ENCODE results near the gene CROCC. TPM values are rescaled to one million over a fixed set of nuclear protein-coding genes. Genes with fewer than 3 reads are reported as not detected.

The CROCC gene
- total and polyA plus RNA-seq, 9 of the 15 experiments (the other 6 are each of a cell fraction or from before 2014, with no cell fraction given), result 0.17 to 15.4 (median 7.6) TPM

DNA sequence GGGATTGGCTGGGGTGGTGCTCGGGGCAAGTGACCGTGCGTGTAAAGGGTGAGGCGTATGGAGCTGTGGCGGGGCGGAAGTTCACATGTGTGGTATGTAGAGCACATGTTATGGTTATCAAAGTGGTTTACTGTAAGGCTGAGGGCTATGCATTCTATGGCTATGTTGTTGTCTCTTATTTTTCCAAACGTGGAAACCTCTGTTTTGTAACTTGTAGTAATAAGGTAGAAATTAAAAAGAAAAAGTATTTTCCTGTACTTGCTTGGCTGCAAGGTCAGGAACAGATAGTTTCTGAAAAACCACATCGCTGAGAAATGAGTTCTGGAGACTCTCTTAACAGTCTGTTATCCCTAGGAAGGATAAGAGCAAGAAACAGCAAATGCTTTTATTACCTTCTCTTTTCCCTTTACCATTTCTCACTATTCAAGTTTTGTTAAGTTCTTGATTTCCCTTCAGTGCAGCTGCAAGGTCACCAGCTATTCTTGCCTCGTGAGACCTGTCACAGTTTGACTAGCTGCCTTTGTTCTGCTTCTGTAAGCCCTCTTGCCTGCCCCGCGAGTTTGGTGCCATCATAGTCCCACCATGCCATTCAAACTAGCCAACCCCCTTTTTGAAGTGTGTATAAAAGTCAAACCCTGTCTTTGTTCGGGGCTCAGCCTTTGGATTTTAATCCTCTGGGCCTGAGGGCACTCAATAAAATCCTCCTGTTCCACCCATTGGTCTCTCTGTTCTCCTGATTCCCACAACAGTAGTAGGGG, 16.4 kb upstream of the CROCC start (continued):
- TF ChIP-seq, protein P1, sequence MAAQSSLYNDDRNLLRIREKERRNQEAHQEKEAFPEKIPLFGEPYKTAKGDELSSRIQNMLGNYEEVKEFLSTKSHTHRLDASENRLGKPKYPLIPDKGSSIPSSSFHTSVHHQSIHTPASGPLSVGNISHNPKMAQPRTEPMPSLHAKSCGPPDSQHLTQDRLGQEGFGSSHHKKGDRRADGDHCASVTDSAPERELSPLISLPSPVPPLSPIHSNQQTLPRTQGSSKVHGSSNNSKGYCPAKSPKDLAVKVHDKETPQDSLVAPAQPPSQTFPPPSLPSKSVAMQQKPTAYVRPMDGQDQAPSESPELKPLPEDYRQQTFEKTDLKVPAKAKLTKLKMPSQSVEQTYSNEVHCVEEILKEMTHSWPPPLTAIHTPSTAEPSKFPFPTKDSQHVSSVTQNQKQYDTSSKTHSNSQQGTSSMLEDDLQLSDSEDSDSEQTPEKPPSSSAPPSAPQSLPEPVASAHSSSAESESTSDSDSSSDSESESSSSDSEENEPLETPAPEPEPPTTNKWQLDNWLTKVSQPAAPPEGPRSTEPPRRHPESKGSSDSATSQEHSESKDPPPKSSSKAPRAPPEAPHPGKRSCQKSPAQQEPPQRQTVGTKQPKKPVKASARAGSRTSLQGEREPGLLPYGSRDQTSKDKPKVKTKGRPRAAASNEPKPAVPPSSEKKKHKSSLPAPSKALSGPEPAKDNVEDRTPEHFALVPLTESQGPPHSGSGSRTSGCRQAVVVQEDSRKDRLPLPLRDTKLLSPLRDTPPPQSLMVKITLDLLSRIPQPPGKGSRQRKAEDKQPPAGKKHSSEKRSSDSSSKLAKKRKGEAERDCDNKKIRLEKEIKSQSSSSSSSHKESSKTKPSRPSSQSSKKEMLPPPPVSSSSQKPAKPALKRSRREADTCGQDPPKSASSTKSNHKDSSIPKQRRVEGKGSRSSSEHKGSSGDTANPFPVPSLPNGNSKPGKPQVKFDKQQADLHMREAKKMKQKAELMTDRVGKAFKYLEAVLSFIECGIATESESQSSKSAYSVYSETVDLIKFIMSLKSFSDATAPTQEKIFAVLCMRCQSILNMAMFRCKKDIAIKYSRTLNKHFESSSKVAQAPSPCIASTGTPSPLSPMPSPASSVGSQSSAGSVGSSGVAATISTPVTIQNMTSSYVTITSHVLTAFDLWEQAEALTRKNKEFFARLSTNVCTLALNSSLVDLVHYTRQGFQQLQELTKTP (IDR thresholded peaks at IDR 0.05; ENCODE audit: low read depth in 1 of 2, partially characterized antibody in 2 of 2), result peak in 1 of 2 experiments; percentile 88
- TF ChIP-seq FOXA3 (CRISPR knock-in tag; conservative IDR thresholded peaks at IDR 0.05 in 1 of 2, IDR thresholded peaks at IDR 0.05 in 1 of 2), result peak in 1 of 2 experiments; percentile 90; a peak in 2 of 4 replicates
- TF ChIP-seq TARDBP (IDR thresholded peaks at IDR 0.05), result no peak; the same call in 1 of the 2 replicates
- TF ChIP-seq SMARCC2 (IDR thresholded peaks at IDR 0.05; ENCODE audit: low read depth), result no peak; the same call in 1 of the 2 replicates
- peak; percentile 58 for TF ChIP-seq ZNF239 (CRISPR knock-in tag; IDR thresholded peaks at IDR 0.05)
- peak; percentile 99 for TF ChIP-seq ZNF3 (CRISPR knock-in tag; IDR thresholded peaks at IDR 0.05)
- TF ChIP-seq ZNF124 (CRISPR knock-in tag; IDR thresholded peaks at IDR 0.05), result no peak
- TF ChIP-seq SIRT6 (IDR thresholded peaks at IDR 0.05; ENCODE audit: low read depth, low read length), result no peak
- peak; percentile 89 for TF ChIP-seq GATAD2B (IDR thresholded peaks at IDR 0.05; ENCODE audit: borderline replicate concordance)
- TF ChIP-seq SP1 (CRISPR knock-in tag; IDR thresholded peaks at IDR 0.05), result peak; percentile 94
- TF ChIP-seq HIVEP1 (CRISPR knock-in tag; IDR thresholded peaks at IDR 0.05), result peak; percentile 39; the same call in 1 of the 2 replicates
- peak; percentile 99 for TF ChIP-seq MTA3 (IDR thresholded peaks at IDR 0.05; ENCODE audit: borderline replicate concordance)
- TF ChIP-seq ZNF253 (CRISPR knock-in tag; conservative IDR thresholded peaks at IDR 0.05), result peak; percentile 98
- no peak for TF ChIP-seq SREBF1 (IDR thresholded peaks at IDR 0.05; ENCODE audit: borderline replicate concordance, low read depth, low read length)
- TF ChIP-seq MYNN (IDR thresholded peaks at IDR 0.05), result peak; percentile 77; the same call in 1 of the 2 replicates
- TF ChIP-seq MYNN (CRISPR knock-in tag; IDR thresholded peaks at IDR 0.05), result no peak
- peak; percentile 91 for TF ChIP-seq MEF2A (IDR thresholded peaks at IDR 0.05; ENCODE audit: control insufficient read depth, low read depth, low read length)
- TF ChIP-seq RBFOX2 (IDR thresholded peaks at IDR 0.05; ENCODE audit: low read depth, low read length), result peak; percentile 99
- TF ChIP-seq ZSCAN29 (IDR thresholded peaks at IDR 0.05), result peak; percentile 58; the same call in 1 of the 2 replicates
- no peak for TF ChIP-seq ZNF699 (CRISPR knock-in tag; IDR thresholded peaks at IDR 0.05; ENCODE audit: insufficient replicate concordance)
- TF ChIP-seq TCF7 (IDR thresholded peaks at IDR 0.05; ENCODE audit: borderline replicate concordance), result no peak
- TF ChIP-seq, protein P2, sequence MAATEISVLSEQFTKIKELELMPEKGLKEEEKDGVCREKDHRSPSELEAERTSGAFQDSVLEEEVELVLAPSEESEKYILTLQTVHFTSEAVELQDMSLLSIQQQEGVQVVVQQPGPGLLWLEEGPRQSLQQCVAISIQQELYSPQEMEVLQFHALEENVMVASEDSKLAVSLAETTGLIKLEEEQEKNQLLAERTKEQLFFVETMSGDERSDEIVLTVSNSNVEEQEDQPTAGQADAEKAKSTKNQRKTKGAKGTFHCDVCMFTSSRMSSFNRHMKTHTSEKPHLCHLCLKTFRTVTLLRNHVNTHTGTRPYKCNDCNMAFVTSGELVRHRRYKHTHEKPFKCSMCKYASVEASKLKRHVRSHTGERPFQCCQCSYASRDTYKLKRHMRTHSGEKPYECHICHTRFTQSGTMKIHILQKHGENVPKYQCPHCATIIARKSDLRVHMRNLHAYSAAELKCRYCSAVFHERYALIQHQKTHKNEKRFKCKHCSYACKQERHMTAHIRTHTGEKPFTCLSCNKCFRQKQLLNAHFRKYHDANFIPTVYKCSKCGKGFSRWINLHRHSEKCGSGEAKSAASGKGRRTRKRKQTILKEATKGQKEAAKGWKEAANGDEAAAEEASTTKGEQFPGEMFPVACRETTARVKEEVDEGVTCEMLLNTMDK (IDR thresholded peaks at IDR 0.05; ENCODE audit: borderline replicate concordance, insufficient read depth, low read depth, low read length, poor library complexity, severe bottlenecking), result no peak
